Spleen (tissue), 7 donors: ENCODE results near the gene GRK3.

Experiments used
- CTCF ChIP-seq, 11 experiments: fragments of 200-600 bp in 7 of 11; fragments of 450-650 bp in 4 of 11; sonication (generic) in 4 of 11; IDR thresholded peaks in 8 of 11; conservative IDR thresholded peaks in 3 of 11; 1 replicate in 7 of 11; 2 replicates in 4 of 11; pipeline versions ENCODE4 v1.4.0 to v1.8.0; 2016 to 2021; ENCODE audit warnings: antibody characterized with exemption in 11 of 11, inconsistent platforms in 4 of 11, mild to moderate bottlenecking in 1 of 11
- POLR2A ChIP-seq, 3 donors: fragments of 450-650 bp; IDR thresholded peaks; one replicate each; pipeline ENCODE4 v1.5.1; 2017; ENCODE audit warnings: antibody characterized with exemption in 3 of 3, mild to moderate bottlenecking in 1 of 3
- donor health status: DM: no; HTN: no; CAD: no; lungs with moderate emphysema.
- donor health status: DM: no; HTN: no; CAD: no.
- donor health status: DM: no; HTN: no; CAD: no.

GRCh38 chr22:25728071-25728470, 163.6 kb downstream of the GRK3 start:
- TF ChIP-seq CTCF (IDR thresholded peaks at IDR 0.05 in 8 of 11, conservative IDR thresholded peaks at IDR 0.05 in 3 of 11) (no peak), POLR2A (IDR thresholded peaks at IDR 0.05) (no peak)
